NCI-H2227 (cell line): ENCODE data around the gene SOCS3.
A peak's percentile ranks its signal among the peaks of the same experiment; 100 is the strongest.

ENCODE experiments used
- DNase-seq: peaks from one replicate; lab custom pipeline; 2025; ENCODE audit not compliant: unreplicated experiment; lab: John Stamatoyannopoulos, UW

SOCS3 gene

GRCh38 chr17:78368854-78369495 is 9.1 kb upstream of the SOCS3 start:
- no peak for DNase-seq

- no peak for DNase-seq
Observed at GRCh38 chr17:78368348-78368747, 8.5 kb upstream of the SOCS3 start.

- no peak for DNase-seq
Observed at GRCh38 chr17:78367193-78367592, 7.3 kb upstream of the SOCS3 start.

- no peak for DNase-seq
Observed at GRCh38 chr17:78366109-78366848, 6.4 kb upstream of the SOCS3 start.

- DNase-seq, result no peak
Observed at GRCh38 chr17:78365561-78366108, 5.8 kb upstream of the SOCS3 start.

- DNase-seq, result no peak
Observed at GRCh38 chr17:78364436-78365281, 4.8 kb upstream of the SOCS3 start.

GRCh38 chr17:78362671-78363070 is 2.8 kb upstream of the SOCS3 start:
- no peak for DNase-seq

- no peak for DNase-seq
Observed at GRCh38 chr17:78362232-78362631, 2.4 kb upstream of the SOCS3 start.

GRCh38 chr17:78361225-78361701 is 1.4 kb upstream of the SOCS3 start:
- no peak for DNase-seq

- peak; percentile 94 for DNase-seq
Observed at GRCh38 chr17:78360371-78361224, 721 bp upstream of the SOCS3 start.

- peak; percentile 71 for DNase-seq
Observed at GRCh38 chr17:78359321-78359996, 418 bp downstream of the SOCS3 start.

- peak; percentile 43 for DNase-seq
Observed at GRCh38 chr17:78358538-78359320, 1.1 kb downstream of the SOCS3 start.

GRCh38 chr17:78357672-78358537 is 2.0 kb downstream of the SOCS3 start:
- no peak for DNase-seq

- no peak for DNase-seq
Observed at GRCh38 chr17:78357177-78357586, 2.7 kb downstream of the SOCS3 start.

- DNase-seq, result no peak
Observed at GRCh38 chr17:78356101-78356713, 3.7 kb downstream of the SOCS3 start.

GRCh38 chr17:78355701-78356100 is 4.2 kb downstream of the SOCS3 start:
- DNase-seq, result no peak

GRCh38 chr17:78355045-78355641 is 4.7 kb downstream of the SOCS3 start:
- DNase-seq, result no peak
